ENCODE data around the gene GAB2. TPM values are rescaled to one million over a fixed set of nuclear protein-coding genes. Genes with fewer than 3 reads are reported as not detected.
"Not testable (repeated sequence)": the region's sequence is repeated elsewhere in the genome, so short reads cannot be mapped to it uniquely, and the experiment has no call there.

Gene GAB2
- total and polyA plus RNA-seq, 2 donors (not counting 1 experiment from before 2014, with no cell fraction given), result 5.8 to 85.9 TPM

DNA sequence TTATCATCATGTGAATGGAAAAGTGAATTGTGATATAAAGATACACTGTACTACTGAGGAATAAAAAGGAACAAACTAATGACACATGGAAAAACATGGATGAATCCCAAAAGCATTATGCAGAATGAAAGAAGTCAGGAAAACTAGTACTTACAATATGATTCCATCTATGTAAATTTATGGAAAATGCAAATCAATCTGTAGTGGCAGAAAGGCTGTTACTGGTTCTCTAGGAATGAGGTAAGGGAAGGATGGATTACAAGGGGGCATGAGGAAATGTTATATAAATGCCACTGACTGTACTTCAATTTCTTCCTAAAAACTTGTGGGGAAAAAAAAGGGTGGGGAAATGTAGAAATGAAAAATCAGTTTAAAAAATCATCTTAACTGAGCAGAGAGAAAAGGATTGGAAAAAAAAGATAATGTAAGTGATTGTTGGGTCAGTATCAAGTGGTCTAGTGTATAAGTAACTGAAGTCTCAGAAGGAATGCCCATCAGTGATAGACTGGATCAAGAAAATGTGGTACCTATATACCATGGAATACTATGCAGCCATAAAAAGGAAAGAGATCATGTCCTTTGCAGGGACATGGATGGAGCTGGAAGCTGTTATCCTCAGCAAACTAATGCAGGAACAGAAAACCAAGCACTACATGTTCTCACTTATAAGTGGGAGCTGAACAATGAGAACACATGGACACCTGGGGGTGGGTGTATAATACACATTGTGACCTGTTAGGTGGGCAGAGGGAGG, 180.2 kb downstream of the GAB2 start:
- Mint-ChIP-seq H3K27ac (no peak overlapping the region), H3K4me3 (no peak overlapping the region), H3K27me3 (no peaks in the 10 kb centered on the region), H3K9me3 (ENCODE audit: insufficient read depth) (peaks cover 11% of the 10 kb centered on the region), H3K4me1 (peaks cover 4% of the 10 kb centered on the region)
- no peak for DNase-seq
- no peak overlapping the region for H3K27ac ChIP-seq (ENCODE audit: low read length in 2 of 2)
- no peak for TF ChIP-seq EZH2 (IDR thresholded peaks at IDR 0.05; ENCODE audit: borderline replicate concordance, insufficient read depth, low read depth, low read length, poor library complexity, severe bottlenecking)
- intact Hi-C loops (cut with micrococcal nuclease), result no loop called here
- no peak overlapping the region for H3K4me2 ChIP-seq (replicated peaks; ENCODE audit: low read depth, low read length, poor library complexity, severe bottlenecking)
- H3K4me1 ChIP-seq (ENCODE audit: control insufficient read depth in 2 of 2, insufficient read depth in 2 of 2, low read length in 2 of 2), result no peaks in the 10 kb centered on the region
- ATAC-seq (ENCODE audit: low read depth), result no peak
- H3K4me3 ChIP-seq (ENCODE audit: control extremely low read depth in 1 of 5, extremely low read depth in 1 of 5, insufficient read depth in 1 of 5, low read depth in 2 of 5, low read length in 4 of 5), result no peak overlapping the region
- H2AFZ ChIP-seq (ENCODE audit: insufficient read depth, low read depth, low read length, poor library complexity, severe bottlenecking), result no peak overlapping the region
- no peaks in the 10 kb centered on the region for H3K27me3 ChIP-seq (replicated peaks in 1 of 4; ENCODE audit: control extremely low read depth in 1 of 4, control insufficient read depth in 3 of 4, insufficient read depth in 4 of 4, low read length in 3 of 4)
- ChIA-PET CTCF (interaction anchor here (0.5 to 1.7 kb wide), 3 partner anchors 10 to 327 kb away, joined by 3 to 7 read pairs (median 4); no protein-coding TSS in a partner anchor), POLR2A (no interaction called here)
- H3K79me2 ChIP-seq (ENCODE audit: control insufficient read depth, insufficient read depth, low read length), result peaks cover 3% of the 10 kb centered on the region
- no peaks in the 10 kb centered on the region for H4K20me1 ChIP-seq (ENCODE audit: control insufficient read depth, insufficient read depth, low read length, poor library complexity, severe bottlenecking)
- no peaks in the 10 kb centered on the region for H3K36me3 ChIP-seq (replicated peaks in 1 of 2; ENCODE audit: control extremely low read depth in 1 of 2, control insufficient read depth in 1 of 2, extremely low read depth in 1 of 2, insufficient read depth in 2 of 2, low read length in 1 of 2)
- H3K9me3 ChIP-seq (ENCODE audit: control extremely low read depth in 1 of 3, control insufficient read depth in 2 of 3, insufficient read depth in 1 of 3, low read length in 2 of 3), result peaks cover 4 to 22% (median 18%) of the 10 kb centered on the region in 3 donors
- H3K9ac ChIP-seq (ENCODE audit: low read length), result no peak overlapping the region

DNA sequence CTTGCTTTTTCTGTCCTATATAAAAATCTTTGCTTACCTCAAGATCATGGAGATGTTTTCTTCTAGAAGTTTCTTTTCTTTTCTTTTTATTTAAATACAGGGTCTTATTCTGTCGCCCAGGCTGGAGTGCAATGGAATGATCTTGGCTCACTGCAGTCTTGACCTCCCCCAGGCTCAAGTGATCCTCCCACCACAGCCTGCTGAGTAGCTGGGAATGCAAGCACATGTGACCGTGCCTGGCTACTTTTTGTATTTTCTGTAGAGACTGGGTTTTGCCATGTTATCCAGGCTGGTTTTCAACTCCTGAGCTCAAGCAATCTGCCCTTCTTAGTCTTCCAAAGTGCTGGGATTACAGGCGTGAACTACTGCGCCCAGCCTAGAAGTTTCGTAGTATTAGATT, 183.6 kb downstream of the GAB2 start:
- Histone ChIP-seq H3K27ac (ENCODE audit: low read length in 2 of 2) (no peak overlapping the region), H4K20me1 (ENCODE audit: control insufficient read depth, insufficient read depth, low read length, poor library complexity, severe bottlenecking) (no peaks in the 10 kb centered on the region), H3K9ac (ENCODE audit: low read length) (no peak overlapping the region), H3K79me2 (ENCODE audit: control insufficient read depth, insufficient read depth, low read length) (no peaks in the 10 kb centered on the region), H3K27me3 (replicated peaks in 1 of 4; ENCODE audit: control extremely low read depth in 1 of 4, control insufficient read depth in 3 of 4, insufficient read depth in 4 of 4, low read length in 3 of 4) (no peaks in the 10 kb centered on the region), H3K36me3 (replicated peaks in 1 of 2; ENCODE audit: control extremely low read depth in 1 of 2, control insufficient read depth in 1 of 2, extremely low read depth in 1 of 2, insufficient read depth in 2 of 2, low read length in 1 of 2) (no peaks in the 10 kb centered on the region), H3K4me1 (ENCODE audit: control insufficient read depth in 2 of 2, insufficient read depth in 2 of 2, low read length in 2 of 2) (no peaks in the 10 kb centered on the region), H2AFZ (ENCODE audit: insufficient read depth, low read depth, low read length, poor library complexity, severe bottlenecking) (no peak overlapping the region), H3K9me3 (ENCODE audit: control extremely low read depth in 1 of 3, control insufficient read depth in 2 of 3, insufficient read depth in 1 of 3, low read length in 2 of 3) (peaks cover 0 to 1% (median 0%) of the 10 kb centered on the region in 3 donors), H3K4me3 (ENCODE audit: control extremely low read depth in 1 of 5, extremely low read depth in 1 of 5, insufficient read depth in 1 of 5, low read depth in 2 of 5, low read length in 4 of 5) (no peak overlapping the region), H3K4me2 (replicated peaks; ENCODE audit: low read depth, low read length, poor library complexity, severe bottlenecking) (no peak overlapping the region)
- intact Hi-C loops (cut with micrococcal nuclease), result no loop called here
- Mint-ChIP-seq H3K9me3 (ENCODE audit: insufficient read depth) (peaks cover 5% of the 10 kb centered on the region), H3K4me1 (peaks cover 9% of the 10 kb centered on the region), H3K4me3 (no peak overlapping the region), H3K27ac (no peak overlapping the region), H3K27me3 (no peaks in the 10 kb centered on the region)
- ATAC-seq (ENCODE audit: low read depth) (no peak), DNase-seq (no peak)
- POLR2A ChIA-PET, result no interaction called here
- CTCF ChIA-PET, result interaction anchor here (3.2 kb wide), 1 partner anchor 330 kb away, joined by 11 read pairs; no protein-coding TSS in a partner anchor
- 90% methylated on average over 2 of the region's 5 CpGs for WGBS (ENCODE audit: insufficient coverage)
- TF ChIP-seq EZH2 (IDR thresholded peaks at IDR 0.05; ENCODE audit: borderline replicate concordance, insufficient read depth, low read depth, low read length, poor library complexity, severe bottlenecking), result no peak
- TF ChIP-seq, protein P1, sequence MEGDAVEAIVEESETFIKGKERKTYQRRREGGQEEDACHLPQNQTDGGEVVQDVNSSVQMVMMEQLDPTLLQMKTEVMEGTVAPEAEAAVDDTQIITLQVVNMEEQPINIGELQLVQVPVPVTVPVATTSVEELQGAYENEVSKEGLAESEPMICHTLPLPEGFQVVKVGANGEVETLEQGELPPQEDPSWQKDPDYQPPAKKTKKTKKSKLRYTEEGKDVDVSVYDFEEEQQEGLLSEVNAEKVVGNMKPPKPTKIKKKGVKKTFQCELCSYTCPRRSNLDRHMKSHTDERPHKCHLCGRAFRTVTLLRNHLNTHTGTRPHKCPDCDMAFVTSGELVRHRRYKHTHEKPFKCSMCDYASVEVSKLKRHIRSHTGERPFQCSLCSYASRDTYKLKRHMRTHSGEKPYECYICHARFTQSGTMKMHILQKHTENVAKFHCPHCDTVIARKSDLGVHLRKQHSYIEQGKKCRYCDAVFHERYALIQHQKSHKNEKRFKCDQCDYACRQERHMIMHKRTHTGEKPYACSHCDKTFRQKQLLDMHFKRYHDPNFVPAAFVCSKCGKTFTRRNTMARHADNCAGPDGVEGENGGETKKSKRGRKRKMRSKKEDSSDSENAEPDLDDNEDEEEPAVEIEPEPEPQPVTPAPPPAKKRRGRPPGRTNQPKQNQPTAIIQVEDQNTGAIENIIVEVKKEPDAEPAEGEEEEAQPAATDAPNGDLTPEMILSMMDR (IDR thresholded peaks at IDR 0.05), result no peak

DNA sequence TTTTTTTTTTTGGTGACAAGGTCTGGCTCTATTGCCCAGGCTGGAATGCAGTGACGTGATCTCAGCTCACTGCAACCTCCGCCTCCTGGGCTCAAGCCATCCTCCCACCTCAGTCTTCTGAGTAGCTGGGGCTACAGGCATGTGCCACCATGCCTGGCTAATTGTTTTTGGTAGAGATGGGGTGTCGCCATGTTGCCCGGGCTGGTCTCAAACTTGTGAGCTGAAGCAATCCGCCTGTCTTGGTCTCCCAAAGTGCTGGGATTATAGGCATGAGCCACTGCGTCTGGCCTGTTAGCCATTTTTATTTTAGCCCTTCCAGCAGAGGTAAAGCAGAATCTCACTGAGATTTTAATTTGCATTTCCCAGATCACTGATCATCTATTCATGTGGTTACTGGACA, 184.6 kb downstream of the GAB2 start:
- peaks cover 15% of the 10 kb centered on the region for H3K4me1 Mint-ChIP-seq
- H3K79me2 ChIP-seq (ENCODE audit: control insufficient read depth, insufficient read depth, low read length); H3K27ac ChIP-seq (ENCODE audit: low read length in 2 of 2); H3K4me3 ChIP-seq (ENCODE audit: control extremely low read depth in 1 of 5, extremely low read depth in 1 of 5, insufficient read depth in 1 of 5, low read depth in 2 of 5, low read length in 4 of 5); H3K9me3 ChIP-seq (ENCODE audit: control extremely low read depth in 1 of 3, control insufficient read depth in 2 of 3, insufficient read depth in 1 of 3, low read length in 2 of 3); H3K27me3 Mint-ChIP-seq; H3K27me3 ChIP-seq (replicated peaks in 1 of 4; ENCODE audit: control extremely low read depth in 1 of 4, control insufficient read depth in 3 of 4, insufficient read depth in 4 of 4, low read length in 3 of 4); H2AFZ ChIP-seq (ENCODE audit: insufficient read depth, low read depth, low read length, poor library complexity, severe bottlenecking); H4K20me1 ChIP-seq (ENCODE audit: control insufficient read depth, insufficient read depth, low read length, poor library complexity, severe bottlenecking); H3K4me3 Mint-ChIP-seq; H3K4me2 ChIP-seq (replicated peaks; ENCODE audit: low read depth, low read length, poor library complexity, severe bottlenecking); H3K4me1 ChIP-seq (ENCODE audit: control insufficient read depth in 2 of 2, insufficient read depth in 2 of 2, low read length in 2 of 2); H3K9ac ChIP-seq (ENCODE audit: low read length); H3K9me3 Mint-ChIP-seq (ENCODE audit: insufficient read depth); DNase-seq; POLR2A ChIA-PET; intact Hi-C loops (cut with micrococcal nuclease); H3K27ac Mint-ChIP-seq; H3K36me3 ChIP-seq (replicated peaks in 1 of 2; ENCODE audit: control extremely low read depth in 1 of 2, control insufficient read depth in 1 of 2, extremely low read depth in 1 of 2, insufficient read depth in 2 of 2, low read length in 1 of 2); ATAC-seq (ENCODE audit: low read depth): not testable (repeated sequence)
- WGBS (ENCODE audit: insufficient coverage), result 100% methylated on average over 5 of the region's 6 CpGs
- CTCF ChIA-PET, result interaction anchor here (0.6 to 3.2 kb wide), 3 partner anchors 9 to 333 kb away, joined by 3 to 11 read pairs (median 3); no protein-coding TSS in a partner anchor
